CD4-positive, alpha-beta T cell treated with Interleukin-17A for 1 hour (primary cell): Measurements from ENCODE around the gene POU2F2.

Experiments used
- DNase-seq: peaks from one replicate; pipeline ENCODE4 v3.0.0-alpha.2; 2020

POU2F2 gene

GRCh38 chr19:42132030-42132628 is at the start of gene POU2F2:
POU2F2 (minus strand) TSS chr19:42132446; CDS start chr19:42132411, 35 bp downstream.
- DNase-seq = peak; percentile 92

- DNase-seq = peak; percentile 19
Observed at GRCh38 chr19:42178791-42179674, 46.8 kb upstream of the POU2F2 start.

- no peak for DNase-seq
Observed at GRCh38 chr19:42177686-42178019, 45.4 kb upstream of the POU2F2 start.

GRCh38 chr19:42176990-42177685 is 44.9 kb upstream of the POU2F2 start:
- DNase-seq = peak; percentile 80

- no peak for DNase-seq
Observed at GRCh38 chr19:42176649-42176989, 44.4 kb upstream of the POU2F2 start.

GRCh38 chr19:42175952-42176648 is 43.9 kb upstream of the POU2F2 start:
- peak; percentile 19 for DNase-seq

- DNase-seq = no peak
Observed at GRCh38 chr19:42174958-42175734, 42.9 kb upstream of the POU2F2 start.

GRCh38 chr19:42174188-42174587 is 41.9 kb upstream of the POU2F2 start:
- DNase-seq = no peak

GRCh38 chr19:42173695-42174094 is 41.4 kb upstream of the POU2F2 start:
- no peak for DNase-seq

- DNase-seq = no peak
Observed at GRCh38 chr19:42172261-42172660, 40.0 kb upstream of the POU2F2 start.

GRCh38 chr19:42170715-42171114 is 38.5 kb upstream of the POU2F2 start:
- DNase-seq = no peak

GRCh38 chr19:42169486-42170413 is 37.5 kb upstream of the POU2F2 start:
- DNase-seq = no peak

- DNase-seq = no peak
Observed at GRCh38 chr19:42168206-42168605, 36.0 kb upstream of the POU2F2 start.

- DNase-seq = no peak
Observed at GRCh38 chr19:42166316-42166715, 34.1 kb upstream of the POU2F2 start.

GRCh38 chr19:42165146-42165545 is 32.9 kb upstream of the POU2F2 start:
- DNase-seq = no peak

- no peak for DNase-seq
Observed at GRCh38 chr19:42161616-42162263, 29.5 kb upstream of the POU2F2 start.

GRCh38 chr19:42159942-42160341 is 27.7 kb upstream of the POU2F2 start:
- no peak for DNase-seq

- no peak for DNase-seq
Observed at GRCh38 chr19:42158926-42159325, 26.7 kb upstream of the POU2F2 start.

- no peak for DNase-seq
Observed at GRCh38 chr19:42156571-42156970, 24.3 kb upstream of the POU2F2 start.

GRCh38 chr19:42155796-42156195 is 23.6 kb upstream of the POU2F2 start:
- no peak for DNase-seq
